Measurements from ENCODE around the gene OPN4.

The OPN4 gene

DNA sequence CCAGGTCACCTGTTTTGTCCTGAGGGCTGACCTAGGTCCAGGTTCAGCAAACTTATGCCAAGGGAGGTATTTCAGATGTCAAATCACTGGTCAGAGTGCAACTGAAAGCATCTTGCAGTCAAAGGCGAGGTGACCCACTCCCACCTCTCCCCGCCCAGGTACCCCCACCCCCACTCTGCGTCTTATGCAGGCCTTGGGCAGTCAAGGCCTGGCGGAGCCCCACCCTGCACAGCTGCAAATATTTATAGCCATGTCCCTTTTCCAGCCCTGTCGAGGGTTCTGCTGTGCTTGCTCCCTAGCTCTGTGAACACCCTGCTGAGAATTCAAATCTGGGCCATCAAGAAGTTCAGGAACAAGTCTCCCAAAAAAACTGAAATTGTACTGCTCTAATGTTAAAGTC lies 61.5 kb downstream of the OPN4 start:
- in situ Hi-C loops (cut with HindIII; ENCODE audit: low sequenced_read_pairs) = no loop called here
